ENCODE data around the gene SP6.

Gene SP6

GRCh38 chr17:47829870-47830269 lies 21.1 kb downstream of the SP6 start:
- Histone ChIP-seq H3K27me3 (ENCODE audit: insufficient read depth, insufficient read length) (no peaks in the 10 kb centered on the region), H3K4me1 (ENCODE audit: insufficient read depth, insufficient read length) (no peaks in the 10 kb centered on the region), H3K36me3 (ENCODE audit: insufficient read depth, insufficient read length, low read length) (peaks cover 45% of the 10 kb centered on the region), H3K9me3 (ENCODE audit: insufficient read depth, low read length) (no peaks in the 10 kb centered on the region), H3K4me3 (ENCODE audit: insufficient read length, low read depth) (no peak overlapping the region), H3K9ac (ENCODE audit: insufficient read length, low read depth) (no peak overlapping the region)
- DNase-seq (ENCODE audit: low read depth, low spot score), result no peak
- no peak for TF ChIP-seq SUZ12 (IDR thresholded peaks at IDR 0.05; ENCODE audit: extremely low read depth, insufficient read depth, insufficient read length)
- TF ChIP-seq YY1 (IDR thresholded peaks at IDR 0.05; ENCODE audit: insufficient read depth, insufficient read length), result no peak
- TF ChIP-seq ZNF274 (IDR thresholded peaks at IDR 0.05; ENCODE audit: low read depth, low read length), result no peak

DNA sequence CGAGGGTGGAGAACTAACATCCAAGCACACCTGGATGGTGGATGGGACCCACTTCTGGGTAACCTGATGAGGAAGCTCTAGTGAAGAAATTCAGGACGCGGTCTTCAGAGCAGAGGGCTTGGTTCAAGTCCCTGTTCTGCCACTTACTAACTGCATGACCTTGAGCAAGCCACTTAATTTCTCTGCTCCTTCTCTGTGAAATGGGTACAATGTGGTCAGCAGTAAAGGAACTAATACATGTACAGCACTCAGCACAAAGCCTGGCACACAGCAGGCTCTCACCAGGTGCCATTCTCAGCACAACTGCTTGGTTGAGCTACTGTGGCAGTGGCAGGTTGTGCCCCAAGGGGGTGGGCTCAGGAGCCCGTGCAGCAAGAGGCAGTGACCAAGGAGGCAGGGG lies 27.4 kb downstream of the SP6 start:
- Histone ChIP-seq H3K9me3 (ENCODE audit: insufficient read depth, low read length) (no peaks in the 10 kb centered on the region), H3K4me3 (ENCODE audit: insufficient read length, low read depth) (no peak overlapping the region), H3K36me3 (ENCODE audit: insufficient read depth, insufficient read length, low read length) (peaks cover 54% of the 10 kb centered on the region), H3K4me1 (ENCODE audit: insufficient read depth, insufficient read length) (peaks cover 4% of the 10 kb centered on the region), H3K27me3 (ENCODE audit: insufficient read depth, insufficient read length) (no peaks in the 10 kb centered on the region), H3K9ac (ENCODE audit: insufficient read length, low read depth) (no peak overlapping the region)
- no peak for TF ChIP-seq YY1 (IDR thresholded peaks at IDR 0.05; ENCODE audit: insufficient read depth, insufficient read length)
- no peak for DNase-seq (ENCODE audit: low read depth, low spot score)

DNA sequence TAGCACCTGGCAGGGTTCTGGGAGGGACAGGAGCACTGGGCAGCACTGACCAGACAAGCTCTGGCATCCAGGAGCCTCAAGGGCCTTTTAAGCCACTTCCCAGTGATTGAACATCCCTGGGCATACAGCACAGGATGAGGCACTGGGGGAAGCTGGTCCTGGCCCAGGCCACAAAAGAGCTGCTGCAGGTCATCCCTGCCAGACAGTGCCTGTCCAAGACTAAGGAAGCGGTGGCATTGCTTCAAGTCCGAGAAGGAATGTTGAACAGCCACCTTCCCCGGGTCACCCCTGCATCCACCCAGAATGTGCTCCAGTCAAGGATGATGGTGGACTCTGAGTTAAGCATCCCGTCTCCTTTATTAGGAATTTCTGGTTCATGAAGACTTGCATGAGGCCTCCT lies 28.2 kb downstream of the SP6 start:
- Histone ChIP-seq H3K36me3 (ENCODE audit: insufficient read depth, insufficient read length, low read length) (peaks cover 56% of the 10 kb centered on the region), H3K9me3 (ENCODE audit: insufficient read depth, low read length) (no peaks in the 10 kb centered on the region), H3K4me3 (ENCODE audit: insufficient read length, low read depth) (no peak overlapping the region), H3K9ac (ENCODE audit: insufficient read length, low read depth) (peak overlapping the region; percentile 27), H3K4me1 (ENCODE audit: insufficient read depth, insufficient read length) (peaks cover 4% of the 10 kb centered on the region), H3K27me3 (ENCODE audit: insufficient read depth, insufficient read length) (no peaks in the 10 kb centered on the region)
- DNase-seq (ENCODE audit: low read depth, low spot score), result no peak
- no peak for TF ChIP-seq SUZ12 (IDR thresholded peaks at IDR 0.05; ENCODE audit: extremely low read depth, insufficient read depth, insufficient read length)

- peaks cover 57% of the 10 kb centered on the region for H3K36me3 ChIP-seq (ENCODE audit: insufficient read depth, insufficient read length, low read length)
- no peaks in the 10 kb centered on the region for H3K27me3 ChIP-seq (ENCODE audit: insufficient read depth, insufficient read length)
- TF ChIP-seq YY1 (IDR thresholded peaks at IDR 0.05; ENCODE audit: insufficient read depth, insufficient read length), result no peak
- TF ChIP-seq ZNF274 (IDR thresholded peaks at IDR 0.05; ENCODE audit: low read depth, low read length), result no peak
- no peak for TF ChIP-seq SUZ12 (IDR thresholded peaks at IDR 0.05; ENCODE audit: extremely low read depth, insufficient read depth, insufficient read length)
- peak within 1 kb of the TSS; percentile 59 for H3K4me3 ChIP-seq (ENCODE audit: insufficient read length, low read depth)
- peaks cover 4% of the 10 kb centered on the region for H3K4me1 ChIP-seq (ENCODE audit: insufficient read depth, insufficient read length)
- H3K9me3 ChIP-seq (ENCODE audit: insufficient read depth, low read length), result no peaks in the 10 kb centered on the region
- peak within 1 kb of the TSS; percentile 74 for H3K9ac ChIP-seq (ENCODE audit: insufficient read length, low read depth)
- peak; percentile 51 for DNase-seq (ENCODE audit: low read depth, low spot score)
Observed at GRCh38 chr17:47821424-47822391, 29.3 kb downstream of the SP6 start, which contains the start of gene OSBPL7. OSBPL7 (minus strand) TSS chr17:47821794; CDS start chr17:47820278, 1,516 bp downstream.

- peak overlapping the region; percentile 74 for H3K9ac ChIP-seq (ENCODE audit: insufficient read length, low read depth)
- no peak for DNase-seq (ENCODE audit: low read depth, low spot score)
- no peaks in the 10 kb centered on the region for H3K27me3 ChIP-seq (ENCODE audit: insufficient read depth, insufficient read length)
- no peak for TF ChIP-seq ZNF274 (IDR thresholded peaks at IDR 0.05; ENCODE audit: low read depth, low read length)
- TF ChIP-seq YY1 (IDR thresholded peaks at IDR 0.05; ENCODE audit: insufficient read depth, insufficient read length), result no peak
- no peak for TF ChIP-seq SUZ12 (IDR thresholded peaks at IDR 0.05; ENCODE audit: extremely low read depth, insufficient read depth, insufficient read length)
- no peaks in the 10 kb centered on the region for H3K9me3 ChIP-seq (ENCODE audit: insufficient read depth, low read length)
- peak overlapping the region; percentile 59 for H3K4me3 ChIP-seq (ENCODE audit: insufficient read length, low read depth)
- peaks cover 4% of the 10 kb centered on the region for H3K4me1 ChIP-seq (ENCODE audit: insufficient read depth, insufficient read length)
- H3K36me3 ChIP-seq (ENCODE audit: insufficient read depth, insufficient read length, low read length), result peaks cover 57% of the 10 kb centered on the region
Observed at GRCh38 chr17:47821031-47821423, 29.9 kb downstream of the SP6 start.

DNA sequence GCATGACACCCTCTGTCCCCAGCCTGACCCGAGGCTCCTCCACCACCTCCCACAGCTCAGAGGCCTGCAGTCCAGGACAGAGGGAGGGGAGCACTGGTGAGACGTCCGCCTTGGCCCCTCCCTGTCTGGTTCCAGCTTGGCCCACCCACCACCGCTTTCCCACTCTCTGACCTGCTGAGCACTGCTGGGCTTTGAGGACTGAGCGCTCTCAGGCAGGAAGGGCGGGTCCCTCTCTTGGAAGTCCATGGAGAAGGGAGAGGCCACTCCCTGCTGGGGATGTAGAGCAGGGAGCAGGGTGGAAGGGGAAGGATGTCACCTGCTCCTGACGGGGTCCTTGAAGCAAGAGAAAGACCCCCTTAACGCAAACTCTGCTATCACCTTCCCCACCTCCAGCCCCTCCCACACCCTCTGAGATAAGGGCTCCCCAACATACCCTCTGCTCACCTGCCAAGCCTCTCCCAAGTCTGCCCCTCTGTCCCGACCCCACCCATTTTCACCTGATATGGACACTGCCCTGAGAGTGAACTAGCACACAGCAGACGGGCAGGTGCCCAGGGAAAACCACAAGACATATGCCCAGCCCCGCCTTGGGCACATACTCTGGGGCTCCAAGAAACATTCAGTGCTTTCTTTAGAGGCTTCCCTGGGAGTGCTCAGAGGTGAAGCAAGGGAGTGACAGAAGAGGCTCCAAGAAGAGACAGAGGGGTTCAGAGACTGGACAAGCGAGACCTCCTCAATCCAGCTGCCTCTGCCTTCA lies 30.8 kb downstream of the SP6 start:
- Histone ChIP-seq H3K4me3 (ENCODE audit: insufficient read length, low read depth) (no peak overlapping the region), H3K4me1 (ENCODE audit: insufficient read depth, insufficient read length) (peaks cover 4% of the 10 kb centered on the region), H3K9ac (ENCODE audit: insufficient read length, low read depth) (peak overlapping the region; percentile 17), H3K27me3 (ENCODE audit: insufficient read depth, insufficient read length) (no peaks in the 10 kb centered on the region), H3K9me3 (ENCODE audit: insufficient read depth, low read length) (no peaks in the 10 kb centered on the region), H3K36me3 (ENCODE audit: insufficient read depth, insufficient read length, low read length) (peaks cover 60% of the 10 kb centered on the region)
- no peak for DNase-seq (ENCODE audit: low read depth, low spot score)
- TF ChIP-seq SUZ12 (IDR thresholded peaks at IDR 0.05; ENCODE audit: extremely low read depth, insufficient read depth, insufficient read length) (no peak), YY1 (IDR thresholded peaks at IDR 0.05; ENCODE audit: insufficient read depth, insufficient read length) (no peak), ZNF274 (IDR thresholded peaks at IDR 0.05; ENCODE audit: low read depth, low read length) (no peak)

DNA sequence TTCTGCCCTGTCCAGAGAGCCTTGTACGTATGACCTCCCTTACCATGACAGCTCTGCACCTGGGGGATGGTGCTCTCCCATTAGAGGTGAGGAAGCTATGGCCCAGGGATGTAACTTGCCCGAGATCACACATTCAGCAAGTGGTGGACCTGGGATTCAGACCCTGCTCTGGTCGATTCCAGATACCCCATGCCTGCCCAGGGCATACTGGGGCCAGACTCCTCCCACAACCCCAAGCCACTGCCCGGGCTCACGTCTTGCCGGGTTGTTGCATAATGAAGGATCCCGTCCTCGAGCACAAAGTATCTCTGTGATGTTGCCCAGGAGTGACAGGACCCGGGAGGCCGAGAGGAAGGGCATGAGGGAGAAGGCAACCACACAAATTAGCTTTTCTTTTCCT lies 31.5 kb downstream of the SP6 start:
- no peak for DNase-seq (ENCODE audit: low read depth, low spot score)
- H3K9ac ChIP-seq (ENCODE audit: insufficient read length, low read depth), result no peak overlapping the region

More for the DNA sequence above, 31.5 kb downstream of the SP6 start:
- no peaks in the 10 kb centered on the region for H3K27me3 ChIP-seq (ENCODE audit: insufficient read depth, insufficient read length)
- TF ChIP-seq ZNF274 (IDR thresholded peaks at IDR 0.05; ENCODE audit: low read depth, low read length) (no peak), SUZ12 (IDR thresholded peaks at IDR 0.05; ENCODE audit: extremely low read depth, insufficient read depth, insufficient read length) (no peak), YY1 (IDR thresholded peaks at IDR 0.05; ENCODE audit: insufficient read depth, insufficient read length) (no peak)
- no peak overlapping the region for H3K4me3 ChIP-seq (ENCODE audit: insufficient read length, low read depth)
- H3K36me3 ChIP-seq (ENCODE audit: insufficient read depth, insufficient read length, low read length), result peaks cover 65% of the 10 kb centered on the region
- peaks cover 4% of the 10 kb centered on the region for H3K4me1 ChIP-seq (ENCODE audit: insufficient read depth, insufficient read length)
- no peaks in the 10 kb centered on the region for H3K9me3 ChIP-seq (ENCODE audit: insufficient read depth, low read length)

Data from NT2/D1 (cell line).